CD4-positive, alpha-beta memory T cell (primary cell): ENCODE results near the gene PPP2R3A. TPM values are rescaled to one million over a fixed set of nuclear protein-coding genes. Genes with fewer than 3 reads are reported as not detected.
A peak's percentile ranks its signal among the peaks of the same experiment; 100 is the strongest.

Experiments
- CTCF ChIA-PET: fragments of 350-600 bp; sonication (Branson Sonifier 250); formaldehyde crosslinking; loops from one replicate; lab custom pipeline; 2021; ENCODE audit warnings: inconsistent platforms; ENCODE audit not compliant: partially characterized antibody; lab: Charles Lee
- POLR2A ChIA-PET: fragments of 350-600 bp; sonication (Branson Sonifier 250); formaldehyde crosslinking; loops from one replicate; lab custom pipeline; 2021; ENCODE audit not compliant: partially characterized antibody; lab: Charles Lee
- DNase-seq, 5 donors: peaks; one replicate each; pipeline versions ENCODE4 v3.0.0 to v3.0.0-alpha.2; 2020 to 2022; ENCODE audit warnings: mixed read lengths in 1 of 5
- H3K27ac ChIP-seq: one replicate; pipeline ENCODE4 v1.7.0; 2013; ENCODE audit warnings: low read depth, low read length
- H3K27me3 ChIP-seq: 2 replicates; pipeline ENCODE4 v1.7.0; 2013; ENCODE audit warnings: mild to moderate bottlenecking, low read length, moderate library complexity; ENCODE audit not compliant: insufficient read depth
- H3K36me3 ChIP-seq: 2 replicates; pipeline ENCODE4 v1.7.0; 2013; ENCODE audit warnings: mild to moderate bottlenecking, low read length, moderate library complexity; ENCODE audit not compliant: insufficient read depth
- H3K4me1 ChIP-seq: 2 replicates; pipeline ENCODE4 v1.7.0; 2013; ENCODE audit warnings: mild to moderate bottlenecking, low read length, moderate library complexity; ENCODE audit not compliant: insufficient read depth
- H3K4me3 ChIP-seq, 2 donors: one replicate each; pipeline ENCODE4 v1.7.0; 2013; ENCODE audit warnings: low read length in 2 of 2, mild to moderate bottlenecking in 1 of 2
- H3K9me3 ChIP-seq, 2 donors: one replicate each; pipeline ENCODE4 v1.7.0; 2013; ENCODE audit warnings: low read length in 2 of 2, control low read depth in 1 of 2; ENCODE audit not compliant: control insufficient read depth in 1 of 2
- H3K27ac Mint-ChIP-seq, 7 donors: one replicate each; pipeline ENCODE4 v1.8.0; 2020 to 2021; ENCODE audit warnings: mixed read lengths in 7 of 7, mild to moderate bottlenecking in 6 of 7, inconsistent platforms in 3 of 7, moderate library complexity in 3 of 7
- H3K27me3 Mint-ChIP-seq, 2 donors: one replicate each; pipeline ENCODE4 v1.8.0; 2020 to 2021; ENCODE audit warnings: mixed read lengths in 2 of 2
- H3K36me3 Mint-ChIP-seq, 2 donors: one replicate each; pipeline ENCODE4 v1.8.0; 2020 to 2021; ENCODE audit warnings: mixed read lengths in 2 of 2, inconsistent platforms in 1 of 2, mild to moderate bottlenecking in 1 of 2
- H3K4me1 Mint-ChIP-seq, 4 donors: one replicate each; pipeline ENCODE4 v1.8.0; 2020 to 2021; ENCODE audit warnings: mixed read lengths in 4 of 4, mild to moderate bottlenecking in 1 of 4
- H3K4me3 Mint-ChIP-seq, 8 donors: one replicate each; pipeline ENCODE4 v1.8.0; 2020 to 2021; ENCODE audit warnings: mixed read lengths in 8 of 8, mild to moderate bottlenecking in 7 of 8, moderate library complexity in 6 of 8, inconsistent platforms in 3 of 8
- H3K9me3 Mint-ChIP-seq, 8 donors: one replicate each; pipeline ENCODE4 v1.8.0; 2020 to 2021; ENCODE audit warnings: mixed read lengths in 8 of 8, mild to moderate bottlenecking in 5 of 8, inconsistent platforms in 3 of 8, moderate library complexity in 1 of 8
- intact Hi-C: fragments of 100-400 bp; cut with micrococcal nuclease; formaldehyde crosslinking; loops from one replicate; pipeline ENCODE4 v1.15.1; 2023
- polyA plus RNA-seq, 2 donors: library from polyadenylated mRNA; unstranded; fragments of 300-500 nt; fragmentation: Illumina TruSeq; gene quantifications; one replicate each; pipeline ENCODE4 v1.2.3, GENCODE V29; 2021
- total RNA-seq, 2 experiments: library from RNA; stranded (reverse); gene quantifications; one replicate each; pipeline ENCODE4 v1.2.3, GENCODE V29; 2021

Gene PPP2R3A
- total and polyA plus RNA-seq, 4 experiments from 2014 or later = 0.24 to 0.81 (median 0.25) TPM; not detected in 1

GRCh38 chr3:136023264-136023978 lies 57.9 kb downstream of the PPP2R3A start:
- H3K4me1 ChIP-seq = no peaks in the 10 kb centered on the region
- H3K27ac Mint-ChIP-seq = no peak overlapping the region
- no peak overlapping the region for H3K27ac ChIP-seq
- no peak overlapping the region for H3K4me3 ChIP-seq
- intact Hi-C loops = no loop called here
- POLR2A ChIA-PET = no interaction called here
- CTCF ChIA-PET = interaction anchor here (1.3 kb wide), 1 partner anchor 19 kb away, joined by 5 read pairs; no protein-coding TSS in a partner anchor
- peaks cover 13 to 22% of the 10 kb centered on the region in 2 donors for H3K27me3 Mint-ChIP-seq
- no peak overlapping the region for H3K4me3 Mint-ChIP-seq
- H3K9me3 ChIP-seq = no peaks in the 10 kb centered on the region
- H3K9me3 Mint-ChIP-seq = peaks cover 0 to 3% (median 0%) of the 10 kb centered on the region in 8 donors
- no peaks in the 10 kb centered on the region for H3K36me3 Mint-ChIP-seq
- H3K36me3 ChIP-seq = no peaks in the 10 kb centered on the region
- H3K27me3 ChIP-seq = peaks cover 12% of the 10 kb centered on the region
- no peaks in the 10 kb centered on the region for H3K4me1 Mint-ChIP-seq
- no peak for DNase-seq

DNA sequence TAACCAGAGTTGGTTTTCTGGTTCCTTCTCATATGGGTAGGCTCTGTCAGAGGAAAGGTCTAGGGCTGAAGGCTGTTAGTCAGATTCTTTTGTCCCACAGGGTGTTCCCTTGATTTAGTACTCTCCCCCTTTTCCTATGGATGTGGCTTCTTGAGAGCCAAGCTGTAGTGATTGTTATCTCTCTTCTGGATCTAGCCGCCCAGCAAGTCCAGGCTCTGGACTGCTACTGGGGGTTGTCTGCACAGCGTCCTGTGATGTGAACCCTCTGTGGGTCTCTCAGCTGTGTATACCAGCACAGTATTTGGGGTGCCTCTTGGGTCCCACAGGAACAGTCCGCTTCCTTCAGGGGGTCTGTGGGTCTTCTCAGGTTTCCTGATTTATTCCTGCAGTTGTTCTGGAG lies 70.8 kb downstream of the PPP2R3A start:
- Mint-ChIP-seq H3K27ac (no peak overlapping the region), H3K9me3 (peaks cover 0 to 22% (median 4%) of the 10 kb centered on the region in 8 donors), H3K27me3 (peaks cover 17 to 25% of the 10 kb centered on the region in 2 donors), H3K4me1 (no peaks in the 10 kb centered on the region), H3K36me3 (no peaks in the 10 kb centered on the region), H3K4me3 (no peak overlapping the region)
- no peak for DNase-seq
- Histone ChIP-seq H3K27ac (no peak overlapping the region), H3K4me1 (no peaks in the 10 kb centered on the region), H3K4me3 (no peak overlapping the region), H3K27me3 (peaks cover 3% of the 10 kb centered on the region), H3K9me3 (no peaks in the 10 kb centered on the region), H3K36me3 (no peaks in the 10 kb centered on the region)
- ChIA-PET POLR2A (no interaction called here), CTCF (no interaction called here)
- intact Hi-C loops = no loop called here

GRCh38 chr3:136038668-136039067 lies 73.1 kb downstream of the PPP2R3A start:
- no peaks in the 10 kb centered on the region for H3K9me3 ChIP-seq
- DNase-seq = no peak
- H3K4me1 ChIP-seq = no peaks in the 10 kb centered on the region
- peaks cover 9% of the 10 kb centered on the region for H3K27me3 ChIP-seq
- Mint-ChIP-seq H3K9me3 (peaks cover 0 to 10% (median under 1%) of the 10 kb centered on the region in 8 donors), H3K36me3 (no peaks in the 10 kb centered on the region), H3K4me1 (no peaks in the 10 kb centered on the region), H3K27me3 (peaks cover 16 to 24% of the 10 kb centered on the region in 2 donors), H3K4me3 (no peak overlapping the region), H3K27ac (no peak overlapping the region)
- no peaks in the 10 kb centered on the region for H3K36me3 ChIP-seq
- CTCF ChIA-PET = no interaction called here
- no peak overlapping the region for H3K4me3 ChIP-seq
- no peak overlapping the region for H3K27ac ChIP-seq
- POLR2A ChIA-PET = no interaction called here
- intact Hi-C loops = no loop called here

DNA sequence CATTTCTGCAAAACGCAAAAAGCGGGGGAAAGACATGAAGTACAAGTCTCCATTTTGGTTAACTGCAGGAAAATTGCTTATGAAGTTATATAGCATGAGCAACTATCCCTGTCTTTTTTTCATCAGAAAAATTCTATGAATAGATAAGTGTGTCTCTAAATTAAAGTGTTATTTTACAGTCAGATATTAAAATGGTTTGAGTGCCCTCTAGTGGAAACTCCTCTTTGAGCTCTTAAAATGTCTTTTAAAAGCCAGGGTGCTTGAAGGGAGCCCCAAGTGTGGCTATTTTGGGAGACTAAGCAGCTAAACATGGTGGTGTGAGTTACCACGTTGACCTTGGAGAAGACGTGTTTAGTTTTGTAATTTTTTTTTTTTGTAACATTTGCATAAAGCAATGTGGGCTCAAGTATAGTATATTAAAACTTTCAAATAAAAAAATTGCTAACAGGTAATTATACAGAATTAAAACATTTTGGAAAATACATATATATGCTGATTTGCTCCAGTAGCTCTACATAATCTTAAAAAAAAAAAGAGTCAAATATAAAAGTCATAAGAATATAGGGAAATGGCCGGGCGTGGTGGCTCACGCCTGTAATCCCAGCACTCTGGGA lies 77.2 kb downstream of the PPP2R3A start:
- POLR2A ChIA-PET = no interaction called here
- intact Hi-C loops = loop anchor here (5.0 kb wide), 1 partner anchor 1245 kb away; the partner anchor contains the start of gene EPHB1
- H3K27ac Mint-ChIP-seq = no peak overlapping the region
- Histone ChIP-seq H3K4me3 (no peak overlapping the region), H3K36me3 (no peaks in the 10 kb centered on the region), H3K27me3 (peaks cover 6% of the 10 kb centered on the region), H3K4me1 (no peaks in the 10 kb centered on the region), H3K9me3 (no peaks in the 10 kb centered on the region), H3K27ac (no peak overlapping the region)
- CTCF ChIA-PET = interaction anchor here (0.7 to 1.8 kb wide), 8 partner anchors 8 to 1442 kb away, joined by 3 to 10 read pairs (median 4); partner anchors contain the start of gene EPHB1
- no peak overlapping the region for H3K4me3 Mint-ChIP-seq
- peak in 2 of 5 donors; percentile 3 to 9 for DNase-seq
- no peaks in the 10 kb centered on the region for H3K4me1 Mint-ChIP-seq
- peaks cover 0 to 2% (median 0%) of the 10 kb centered on the region in 8 donors for H3K9me3 Mint-ChIP-seq
- no peaks in the 10 kb centered on the region for H3K36me3 Mint-ChIP-seq
- H3K27me3 Mint-ChIP-seq = peaks cover 14% of the 10 kb centered on the region in 2 donors

GRCh38 chr3:136044980-136045745 lies 79.6 kb downstream of the PPP2R3A start:
- Histone ChIP-seq H3K36me3 (no peaks in the 10 kb centered on the region), H3K4me1 (no peaks in the 10 kb centered on the region), H3K27me3 (peaks cover 6% of the 10 kb centered on the region), H3K9me3 (no peaks in the 10 kb centered on the region), H3K27ac (no peak overlapping the region), H3K4me3 (no peak overlapping the region)
- ChIA-PET POLR2A (no interaction called here), CTCF (interaction anchor here (0.7 kb wide), 1 partner anchor 1444 kb away, joined by 3 read pairs; no protein-coding TSS in a partner anchor)
- intact Hi-C loops = loop anchor here (5.0 kb wide), 1 partner anchor 1248 kb away; the partner anchor contains the start of gene EPHB1
- H3K4me3 Mint-ChIP-seq = no peak overlapping the region
- peaks cover 8 to 13% of the 10 kb centered on the region in 2 donors for H3K27me3 Mint-ChIP-seq
- DNase-seq = no peak
- no peaks in the 10 kb centered on the region for H3K36me3 Mint-ChIP-seq
- H3K4me1 Mint-ChIP-seq = no peaks in the 10 kb centered on the region
- peaks cover 0 to 2% (median 0%) of the 10 kb centered on the region in 8 donors for H3K9me3 Mint-ChIP-seq
- no peak overlapping the region for H3K27ac Mint-ChIP-seq

DNA sequence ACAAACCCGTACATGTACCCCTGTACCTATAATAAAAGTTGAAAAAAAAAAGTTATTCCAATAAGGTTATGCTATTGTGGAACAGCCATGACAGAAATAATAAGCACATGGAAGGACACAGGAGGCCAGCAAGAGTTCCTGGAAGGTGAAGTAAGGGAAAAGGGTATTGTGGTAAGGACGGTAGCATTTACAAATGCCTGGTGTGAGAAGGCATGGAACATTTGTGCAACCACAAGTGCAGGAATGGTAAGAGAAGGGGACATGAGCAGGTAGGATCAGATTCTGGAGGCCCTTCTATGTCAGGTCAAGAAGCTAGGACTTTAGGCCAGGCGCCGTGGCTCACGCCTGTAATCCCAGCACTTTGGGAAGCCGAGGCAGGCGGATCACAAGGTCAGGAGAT lies 82.5 kb downstream of the PPP2R3A start:
- no peak overlapping the region for H3K4me3 ChIP-seq
- Mint-ChIP-seq H3K4me3 (no peak overlapping the region), H3K9me3 (peaks cover 0 to under 1% (median 0%) of the 10 kb centered on the region in 8 donors), H3K27ac (no peak overlapping the region), H3K4me1 (peaks cover 0 to 2% (median 0%) of the 10 kb centered on the region in 4 donors), H3K27me3 (peaks cover 11 to 12% of the 10 kb centered on the region in 2 donors), H3K36me3 (no peaks in the 10 kb centered on the region)
- no peaks in the 10 kb centered on the region for H3K36me3 ChIP-seq
- no peak for DNase-seq
- ChIA-PET CTCF (no interaction called here), POLR2A (no interaction called here)
- no peak overlapping the region for H3K27ac ChIP-seq
- no peaks in the 10 kb centered on the region for H3K9me3 ChIP-seq
- H3K27me3 ChIP-seq = peaks cover 3% of the 10 kb centered on the region
- H3K4me1 ChIP-seq = no peaks in the 10 kb centered on the region
- intact Hi-C loops = no loop called here

DNA sequence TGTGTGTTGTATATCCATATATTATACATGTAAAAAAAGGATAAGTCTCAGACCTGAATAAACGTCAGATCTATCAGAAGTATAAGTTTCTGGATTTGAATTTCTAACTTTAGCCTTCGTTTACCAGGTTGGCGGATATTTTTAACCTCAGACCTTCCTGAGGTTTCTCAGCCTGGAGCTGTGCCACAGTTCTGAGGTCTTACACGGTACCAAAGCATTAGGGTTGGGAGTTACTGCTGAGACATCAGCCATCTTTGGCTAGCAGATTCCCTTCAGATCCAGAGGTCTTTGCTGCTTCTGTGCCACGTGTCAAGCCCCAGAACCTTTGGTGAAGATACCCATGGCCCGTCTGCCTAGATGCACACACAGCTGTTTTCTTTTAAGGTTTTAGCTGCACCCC lies 84.7 kb downstream of the PPP2R3A start:
- no peaks in the 10 kb centered on the region for H3K36me3 ChIP-seq
- Mint-ChIP-seq H3K27me3 (peaks cover 12 to 13% of the 10 kb centered on the region in 2 donors), H3K4me1 (peaks cover 0 to 2% (median 0%) of the 10 kb centered on the region in 4 donors), H3K9me3 (no peaks in the 10 kb centered on the region), H3K4me3 (no peak overlapping the region), H3K27ac (no peak overlapping the region), H3K36me3 (no peaks in the 10 kb centered on the region)
- ChIA-PET POLR2A (no interaction called here), CTCF (interaction anchor here (1.4 to 1.7 kb wide), 2 partner anchors 8 to 24 kb away, joined by 4 read pairs; no protein-coding TSS in a partner anchor)
- H3K4me1 ChIP-seq = no peaks in the 10 kb centered on the region
- peaks cover 3% of the 10 kb centered on the region for H3K27me3 ChIP-seq
- H3K4me3 ChIP-seq = no peak overlapping the region
- intact Hi-C loops = no loop called here
- H3K9me3 ChIP-seq = no peaks in the 10 kb centered on the region
- H3K27ac ChIP-seq = no peak overlapping the region
- no peak for DNase-seq
